ENCODE measurements around the gene SNRK. TPM values are rescaled to one million over a fixed set of nuclear protein-coding genes. Genes with fewer than 3 reads are reported as not detected.

The SNRK gene
- total RNA-seq, 1 experiment from 2014 or later: 12.0 TPM

GRCh38 chr3:43347774-43348173, 61.4 kb downstream of the SNRK start:
- Histone ChIP-seq H3K27me3 (ENCODE audit: insufficient read depth, low read length) (no peaks in the 10 kb centered on the region; the same call in 1 of the 2 replicates), H3K14ac (ENCODE audit: insufficient read depth, low read length) (no peak overlapping the region), H3K27ac (ENCODE audit: insufficient read length, low read depth, low read length) (no peak overlapping the region), H3K9ac (ENCODE audit: extremely low read depth, insufficient read length, low read length) (no peak overlapping the region), H3K4me2 (ENCODE audit: insufficient read depth, insufficient read length, low read length) (no peak overlapping the region), H3K9me3 (ENCODE audit: control insufficient read depth, low read depth, low read length) (no peaks in the 10 kb centered on the region), H2BK20ac (ENCODE audit: low read depth, low read length, poor library complexity, severe bottlenecking) (no peak overlapping the region), H4K20me1 (ENCODE audit: control insufficient read depth, insufficient read depth, insufficient read length) (no peaks in the 10 kb centered on the region), H3K23ac (ENCODE audit: insufficient read length, low read depth, low read length) (no peak overlapping the region), H2AK5ac (ENCODE audit: insufficient read length, low read length) (no peak overlapping the region), H3T11ph (ENCODE audit: low read length) (no peak overlapping the region), H2BK15ac (ENCODE audit: low read depth, low read length) (no peak overlapping the region), H4K91ac (ENCODE audit: insufficient read length, low read depth, low read length) (no peak overlapping the region), H3K79me2 (ENCODE audit: insufficient read depth, low read length) (no peaks in the 10 kb centered on the region), H3K79me1 (ENCODE audit: insufficient read depth, low read depth, low read length, poor library complexity, severe bottlenecking) (no peaks in the 10 kb centered on the region), H3K4me1 (ENCODE audit: insufficient read depth, low read length) (no peaks in the 10 kb centered on the region; the same call in 1 of the 2 replicates), H3K56ac (ENCODE audit: insufficient read length, low read depth, low read length) (no peak overlapping the region), H3K18ac (ENCODE audit: insufficient read length, low read depth, low read length) (no peak overlapping the region), H3K4ac (ENCODE audit: low read depth, low read length) (no peak overlapping the region), H4K8ac (replicated peaks; ENCODE audit: insufficient read length, low read depth, low read length) (no peak overlapping the region), H3K23me2 (ENCODE audit: insufficient read length, low read depth, low read length, poor library complexity, severe bottlenecking) (no peaks in the 10 kb centered on the region), H2BK120ac (ENCODE audit: low read depth, low read length, poor library complexity, severe bottlenecking) (no peak overlapping the region), H4K5ac (ENCODE audit: insufficient read length, low read depth, low read length) (no peak overlapping the region), H2BK5ac (ENCODE audit: insufficient read length, low read length) (no peak overlapping the region), H2BK12ac (ENCODE audit: insufficient read length, low read depth, low read length) (no peak overlapping the region), H2AFZ (ENCODE audit: low read length) (no peak overlapping the region)
- TF ChIP-seq CTCF (conservative IDR thresholded peaks at IDR 0.05): no peak
- no peak overlapping the region for H3K4me3 Mint-ChIP-seq
- peaks cover 7% of the 10 kb centered on the region for H3K27me3 Mint-ChIP-seq (ENCODE audit: low read depth)
- peaks cover 16 to 43% (median 32%) of the 10 kb centered on the region in 3 experiments for H3K36me3 Mint-ChIP-seq (ENCODE audit: insufficient read depth in 1 of 3, low read depth in 3 of 3)
- H3K4me1 Mint-ChIP-seq: peaks cover 14 to 23% of the 10 kb centered on the region in 2 experiments
- H3K9me3 Mint-ChIP-seq: no peaks in the 10 kb centered on the region
- no peak overlapping the region for H3K27ac Mint-ChIP-seq
- no CpG with 5 or more reads among the region's 20 CpGs for WGBS (ENCODE audit: extremely low coverage, insufficient read length, low lambda C conversion rate)
- no peak for DNase-seq
